ENCODE measurements around the gene GLRA2.

The GLRA2 gene

DNA sequence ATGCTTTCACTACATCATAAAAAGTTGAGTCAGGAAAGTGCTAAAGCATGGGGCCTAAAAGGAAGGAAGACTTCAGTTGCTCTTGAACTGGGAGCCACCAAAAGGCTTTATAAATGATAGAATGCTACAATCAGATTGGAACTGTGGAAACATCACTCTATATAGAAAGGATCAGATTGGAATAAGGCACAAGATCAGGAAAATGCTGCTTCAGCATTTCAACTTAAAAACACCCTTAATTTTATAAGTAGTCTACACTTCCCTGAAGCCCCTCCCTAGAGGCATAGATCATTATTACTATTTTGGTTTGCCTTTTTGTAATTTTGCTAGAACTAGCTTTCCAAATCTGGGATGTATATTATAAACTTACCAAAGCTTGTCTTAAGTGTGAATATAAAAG, 172.8 kb downstream of the GLRA2 start:
- Histone ChIP-seq H3K36me3 (no peaks in the 10 kb centered on the region), H3K27ac (no peak overlapping the region), H3K4me2 (no peak overlapping the region), H3K27me3 (peaks cover 81 to 96% (median 88%) of the 10 kb centered on the region in 11 experiments), H3K4me1 (no peaks in the 10 kb centered on the region), H4K20me1 (no peaks in the 10 kb centered on the region), H3K4me3 (no peak overlapping the region), H3K9me3 (replicated peaks in 1 of 11) (no peaks in the 10 kb centered on the region), H3K9ac (no peak overlapping the region)
- no peak for TF ChIP-seq Cebpa-rat (IDR thresholded peaks at IDR 0.05)

DNA sequence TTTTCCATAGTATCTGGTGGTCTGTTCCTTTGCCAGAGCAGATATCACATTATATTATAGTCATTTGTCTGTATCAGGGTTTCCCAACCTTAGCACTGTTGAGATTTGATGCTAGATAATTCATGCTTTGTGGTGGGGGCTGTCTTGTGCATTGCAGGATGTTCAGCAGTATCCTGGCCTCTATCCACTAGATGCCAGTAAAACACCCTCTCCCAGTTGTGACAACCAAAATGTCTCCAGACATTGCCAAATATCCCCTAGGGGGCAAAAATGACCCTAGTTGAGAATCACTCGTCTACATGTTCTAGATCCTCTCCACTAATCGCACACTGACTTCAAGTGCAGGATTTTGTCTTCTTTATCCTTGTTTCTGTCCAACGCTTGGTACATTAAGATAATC, 182.8 kb downstream of the GLRA2 start:
- no peaks in the 10 kb centered on the region for H3K36me3 ChIP-seq
- H3K4me3 ChIP-seq, result no peak overlapping the region
- no peaks in the 10 kb centered on the region for H3K4me1 ChIP-seq
- no peak overlapping the region for H3K9ac ChIP-seq
- TF ChIP-seq Cebpa-rat (IDR thresholded peaks at IDR 0.05), result no peak
- H3K27ac ChIP-seq, result no peak overlapping the region
- no peaks in the 10 kb centered on the region for H3K9me3 ChIP-seq (replicated peaks in 1 of 11)
- no peaks in the 10 kb centered on the region; a peak in 1 of 22 replicates for H4K20me1 ChIP-seq
- peaks cover 82 to 100% (median 96%) of the 10 kb centered on the region in 11 experiments for H3K27me3 ChIP-seq
- H3K4me2 ChIP-seq, result no peak overlapping the region

- no peak for TF ChIP-seq Cebpa-rat (IDR thresholded peaks at IDR 0.05)
- Histone ChIP-seq H3K4me1 (no peaks in the 10 kb centered on the region), H3K9me3 (replicated peaks in 1 of 11) (no peaks in the 10 kb centered on the region; a peak in 1 of 22 replicates), H3K4me2 (no peak overlapping the region), H3K9ac (no peak overlapping the region), H3K36me3 (no peaks in the 10 kb centered on the region), H3K4me3 (no peak overlapping the region), H3K27ac (no peak overlapping the region), H3K27me3 (peaks cover 60 to 97% (median 87%) of the 10 kb centered on the region in 11 experiments), H4K20me1 (no peaks in the 10 kb centered on the region; a peak in 1 of 22 replicates)
These were observed 188.6 kb downstream of the GLRA2 start for GRCh38 chrX:14717949-14718348.

DNA sequence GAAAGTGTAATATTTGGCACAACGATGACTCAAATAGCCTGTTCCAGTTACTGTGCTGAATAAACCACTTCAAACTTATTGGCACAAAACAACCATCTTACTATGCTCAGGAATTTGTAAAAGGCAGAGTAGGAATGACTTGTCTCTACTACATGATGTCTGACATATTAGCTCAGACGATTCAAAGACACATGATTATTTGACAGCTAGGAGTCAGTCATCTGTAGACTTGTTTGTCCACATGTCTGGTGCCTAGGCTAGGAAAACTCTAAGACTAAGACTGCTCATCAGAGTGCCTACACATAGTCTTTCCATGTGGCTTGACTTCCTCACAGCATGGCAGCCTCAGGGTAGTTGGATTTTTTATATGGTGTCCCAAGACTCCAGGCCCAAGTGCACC, 189.1 kb downstream of the GLRA2 start:
- Histone ChIP-seq H3K36me3 (no peaks in the 10 kb centered on the region), H4K20me1 (no peaks in the 10 kb centered on the region; a peak in 1 of 22 replicates), H3K4me1 (no peaks in the 10 kb centered on the region), H3K4me2 (no peak overlapping the region), H3K27ac (no peak overlapping the region), H3K9ac (no peak overlapping the region), H3K9me3 (replicated peaks in 1 of 11) (no peaks in the 10 kb centered on the region; a peak in 1 of 22 replicates), H3K4me3 (no peak overlapping the region), H3K27me3 (peaks cover 59 to 97% (median 87%) of the 10 kb centered on the region in 11 experiments)
- no peak for TF ChIP-seq Cebpa-rat (IDR thresholded peaks at IDR 0.05)

DNA sequence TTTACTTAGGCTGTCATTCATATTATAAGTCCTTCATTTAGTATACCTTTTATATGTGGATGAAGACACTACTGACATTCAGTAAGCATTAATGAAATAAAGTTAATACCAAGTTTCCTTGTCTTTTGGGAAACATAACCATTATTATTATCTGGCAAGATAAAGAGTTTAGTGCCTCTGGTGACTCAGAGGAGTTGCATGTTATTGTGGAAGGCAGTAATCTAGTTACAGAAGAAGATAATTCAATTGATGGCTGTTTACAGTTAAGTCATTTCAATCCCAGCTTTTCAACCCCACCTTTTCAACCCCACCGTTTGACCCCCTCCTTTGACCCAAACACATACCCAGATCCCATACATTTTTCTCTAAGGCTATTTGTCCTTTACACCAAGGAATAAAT, 199.7 kb downstream of the GLRA2 start:
- Histone ChIP-seq H3K4me3 (no peak overlapping the region), H3K4me2 (no peak overlapping the region), H3K27ac (no peak overlapping the region), H3K4me1 (no peaks in the 10 kb centered on the region), H3K27me3 (peaks cover 45 to 71% (median 52%) of the 10 kb centered on the region in 11 experiments; a peak in 21 of 22 replicates), H4K20me1 (no peaks in the 10 kb centered on the region; a peak in 1 of 22 replicates), H3K36me3 (no peaks in the 10 kb centered on the region), H3K9ac (no peak overlapping the region), H3K9me3 (replicated peaks in 1 of 11) (peaks cover 0 to 3% (median 0%) of the 10 kb centered on the region in 11 experiments; a peak in 2 of 22 replicates)
- no peak for TF ChIP-seq Cebpa-rat (IDR thresholded peaks at IDR 0.05)

- Histone ChIP-seq H3K9ac (no peak overlapping the region), H3K27me3 (peaks cover 73 to 96% (median 89%) of the 10 kb centered on the region in 11 experiments), H3K4me3 (no peak overlapping the region), H3K4me2 (no peak overlapping the region), H3K27ac (no peak overlapping the region), H3K4me1 (no peaks in the 10 kb centered on the region), H3K9me3 (replicated peaks in 1 of 11) (peaks cover 0 to 12% (median 0%) of the 10 kb centered on the region in 11 experiments; a peak in 4 of 22 replicates), H3K36me3 (no peaks in the 10 kb centered on the region), H4K20me1 (no peaks in the 10 kb centered on the region; a peak in 1 of 22 replicates)
- no peak for TF ChIP-seq Cebpa-rat (IDR thresholded peaks at IDR 0.05)
These were observed 209.3 kb downstream of the GLRA2 start for GRCh38 chrX:14738643-14739042.

GRCh38 chrX:14753441-14753840, 224.1 kb downstream of the GLRA2 start:
- TF ChIP-seq Cebpa-rat (IDR thresholded peaks at IDR 0.05), result no peak
- Histone ChIP-seq H3K27ac (no peak overlapping the region), H3K27me3 (peaks cover 85 to 99% (median 91%) of the 10 kb centered on the region in 11 experiments), H3K36me3 (no peaks in the 10 kb centered on the region), H3K4me2 (no peak overlapping the region), H3K9me3 (replicated peaks in 1 of 11) (peaks cover 0 to 11% (median 6%) of the 10 kb centered on the region in 11 experiments; a peak in 10 of 22 replicates), H3K9ac (no peak overlapping the region), H3K4me1 (no peaks in the 10 kb centered on the region), H4K20me1 (no peaks in the 10 kb centered on the region), H3K4me3 (no peak overlapping the region)

- peaks cover 71 to 100% (median 92%) of the 10 kb centered on the region in 11 experiments for H3K27me3 ChIP-seq
These were observed 228.7 kb downstream of the GLRA2 start for GRCh38 chrX:14758029-14758491.

DNA sequence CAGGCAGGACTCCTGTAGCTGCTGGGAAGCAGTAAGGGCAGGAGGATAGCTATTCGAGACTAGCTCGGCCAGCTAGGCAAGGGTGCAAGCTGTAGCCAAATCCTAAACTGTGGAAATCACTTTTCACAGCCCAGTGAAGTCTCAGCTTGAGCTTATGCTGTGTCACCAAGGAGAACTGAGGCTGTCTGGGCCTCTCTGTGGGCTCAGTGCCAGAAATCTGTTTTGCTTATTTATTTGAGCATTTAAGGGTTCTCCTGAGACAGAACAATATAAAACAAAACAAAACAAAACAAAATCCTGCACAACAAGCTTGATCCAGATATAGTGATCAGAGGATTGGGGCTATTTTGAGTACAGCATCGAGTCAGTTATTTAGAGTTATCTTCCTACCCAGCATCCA, 246.1 kb downstream of the GLRA2 start:
- TF ChIP-seq Cebpa-rat (IDR thresholded peaks at IDR 0.05), result no peak
- peaks cover 86 to 100% (median 97%) of the 10 kb centered on the region in 11 experiments for H3K27me3 ChIP-seq

More at GRCh38 chrX:14758029-14758491, 228.7 kb downstream of the GLRA2 start:
- Histone ChIP-seq H3K9me3 (replicated peaks in 1 of 11) (peaks cover 0 to 35% (median 17%) of the 10 kb centered on the region in 11 experiments; a peak in 12 of 22 replicates), H3K4me3 (no peak overlapping the region), H4K20me1 (no peaks in the 10 kb centered on the region), H3K36me3 (no peaks in the 10 kb centered on the region), H3K4me1 (no peaks in the 10 kb centered on the region), H3K27ac (no peak overlapping the region), H3K4me2 (no peak overlapping the region), H3K9ac (no peak overlapping the region)
- TF ChIP-seq Cebpa-rat (IDR thresholded peaks at IDR 0.05), result peak in 8 of 11 experiments; percentile 20 to 89 (median 56); a peak in 12 of 22 replicates

GRCh38 chrX:14776901-14777300, 247.6 kb downstream of the GLRA2 start:
- no peaks in the 10 kb centered on the region; a peak in 3 of 22 replicates for H4K20me1 ChIP-seq
- peaks cover 0 to 8% (median 0%) of the 10 kb centered on the region in 11 experiments; a peak in 2 of 22 replicates for H3K36me3 ChIP-seq
- TF ChIP-seq Cebpa-rat (IDR thresholded peaks at IDR 0.05), result no peak
- H3K4me3 ChIP-seq, result no peak overlapping the region
- H3K4me1 ChIP-seq, result no peaks in the 10 kb centered on the region
- no peak overlapping the region for H3K27ac ChIP-seq
- H3K9ac ChIP-seq, result no peak overlapping the region
- H3K4me2 ChIP-seq, result no peak overlapping the region
- H3K27me3 ChIP-seq, result peaks cover 88 to 100% (median 97%) of the 10 kb centered on the region in 11 experiments
- H3K9me3 ChIP-seq (replicated peaks in 1 of 11), result peaks cover 8 to 13% (median 10%) of the 10 kb centered on the region in 11 experiments; a peak in 21 of 22 replicates

More for the DNA sequence above, 246.1 kb downstream of the GLRA2 start:
- Histone ChIP-seq H4K20me1 (no peaks in the 10 kb centered on the region; a peak in 2 of 22 replicates), H3K4me1 (no peaks in the 10 kb centered on the region), H3K4me3 (no peak overlapping the region), H3K36me3 (peaks cover 0 to 8% (median 0%) of the 10 kb centered on the region in 11 experiments; a peak in 2 of 22 replicates), H3K9ac (no peak overlapping the region), H3K4me2 (no peak overlapping the region), H3K9me3 (replicated peaks in 1 of 11) (peaks cover 23 to 28% (median 25%) of the 10 kb centered on the region in 11 experiments), H3K27ac (no peak overlapping the region)
